G401 (cell line): ENCODE data around the gene UBC. TPM values are rescaled to one million over a fixed set of nuclear protein-coding genes. Genes with fewer than 3 reads are reported as not detected.
A peak's percentile ranks its signal among the peaks of the same experiment; 100 is the strongest.
"Not testable (repeated sequence)": the region's sequence is repeated elsewhere in the genome, so short reads cannot be mapped to it uniquely, and the experiment has no call there.

Experiments
- DNase-seq: peaks from one replicate; pipeline ENCODE4 v3.0.0-alpha.2; 2015; ENCODE audit warnings: low spot score
- in situ Hi-C: cut with HindIII; loops from 2 replicates; pipeline ENCODE4 v1.10.0; 2016; ENCODE audit warnings: low sequenced_read_pairs, mixed read lengths
- total RNA-seq: library from RNA; depleted of rRNA; stranded (reverse); fragments of >200 nt; shearing (Covaris generic); gene quantifications from 2 replicates; pipeline ENCODE4 v1.2.3, GENCODE V29; 2014

The UBC gene
- total RNA-seq, 1 experiment from 2014 or later, result 1,083 TPM

DNA sequence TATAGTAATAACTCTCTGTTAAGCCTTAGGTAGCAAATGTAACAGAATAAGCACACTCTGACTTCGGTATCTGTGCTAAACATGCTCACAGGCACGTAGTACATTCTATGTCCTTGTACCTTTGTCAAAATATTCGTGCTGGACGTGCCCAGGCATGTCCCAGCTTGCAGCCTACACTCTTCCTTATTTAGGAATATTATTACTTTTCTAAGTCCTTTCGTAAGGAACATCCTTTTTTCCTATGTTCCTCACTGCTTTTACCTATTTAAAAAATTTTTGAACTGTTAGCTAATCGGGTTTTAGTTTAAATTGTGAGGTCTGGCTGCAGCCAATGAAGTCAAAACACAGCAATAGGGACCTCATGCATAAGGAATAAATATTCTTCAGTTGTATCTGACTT is 24.1 kb upstream of the UBC start:
- in situ Hi-C loops, result no loop called here
- DNase-seq, result peak; percentile 72

GRCh38 chr12:124938108-124938507 is 23.7 kb upstream of the UBC start:
- in situ Hi-C loops, result no loop called here

GRCh38 chr12:124931528-124931927 is 17.1 kb upstream of the UBC start:
- in situ Hi-C loops, result not testable (repeated sequence)

More at GRCh38 chr12:124938108-124938507, 23.7 kb upstream of the UBC start:
- peak; percentile 41 for DNase-seq

GRCh38 chr12:124930586-124930985 is 16.1 kb upstream of the UBC start:
- DNase-seq, result no peak
- in situ Hi-C loops, result no loop called here

More at GRCh38 chr12:124931528-124931927, 17.1 kb upstream of the UBC start:
- not testable (repeated sequence) for DNase-seq

GRCh38 chr12:124929649-124930419 is 15.4 kb upstream of the UBC start:
- in situ Hi-C loops, result no loop called here

GRCh38 chr12:124928912-124929530 is 14.6 kb upstream of the UBC start:
- DNase-seq, result no peak
- in situ Hi-C loops, result no loop called here

More at GRCh38 chr12:124929649-124930419, 15.4 kb upstream of the UBC start:
- no peak for DNase-seq

DNA sequence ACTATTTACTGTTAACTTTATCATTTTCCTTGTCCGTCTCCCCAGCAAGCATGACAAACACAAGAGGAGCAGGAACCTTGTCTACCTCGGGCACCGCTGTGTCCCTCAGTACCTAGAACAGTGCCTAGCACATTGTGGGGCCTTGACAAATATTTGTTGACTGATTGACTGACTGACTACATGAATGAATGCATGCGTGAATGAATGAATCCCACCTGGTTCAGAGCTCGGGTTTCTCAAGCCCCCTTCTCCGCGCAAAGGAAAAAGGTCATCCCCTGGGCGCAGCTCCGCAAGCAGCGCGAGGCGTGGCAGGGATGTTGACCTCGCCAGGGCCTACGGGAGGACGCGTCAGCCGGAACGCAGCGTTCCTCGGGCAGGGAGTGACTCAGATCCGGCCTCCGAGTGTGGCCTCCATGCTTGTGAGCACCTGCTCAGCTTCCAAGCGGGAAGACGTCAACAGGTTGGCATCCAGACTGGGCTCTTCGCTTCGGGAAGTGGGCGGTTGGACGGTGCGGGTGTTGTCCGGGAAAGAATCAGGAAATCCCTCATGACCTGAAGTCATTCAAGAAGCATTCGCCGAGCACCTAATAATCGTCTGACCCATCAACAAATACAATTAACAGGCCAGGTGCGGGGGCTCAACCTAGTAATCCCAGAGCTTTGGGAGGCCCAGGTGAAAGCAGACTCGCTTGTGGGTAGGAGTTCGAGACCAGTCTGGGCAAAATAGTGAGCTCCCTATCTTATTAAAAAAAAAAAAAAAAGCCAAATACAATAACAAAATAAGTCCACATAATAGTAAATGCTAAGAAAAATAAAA is 13.9 kb upstream of the UBC start:
- in situ Hi-C loops, result no loop called here
- DNase-seq, result peak; percentile 51

DNA sequence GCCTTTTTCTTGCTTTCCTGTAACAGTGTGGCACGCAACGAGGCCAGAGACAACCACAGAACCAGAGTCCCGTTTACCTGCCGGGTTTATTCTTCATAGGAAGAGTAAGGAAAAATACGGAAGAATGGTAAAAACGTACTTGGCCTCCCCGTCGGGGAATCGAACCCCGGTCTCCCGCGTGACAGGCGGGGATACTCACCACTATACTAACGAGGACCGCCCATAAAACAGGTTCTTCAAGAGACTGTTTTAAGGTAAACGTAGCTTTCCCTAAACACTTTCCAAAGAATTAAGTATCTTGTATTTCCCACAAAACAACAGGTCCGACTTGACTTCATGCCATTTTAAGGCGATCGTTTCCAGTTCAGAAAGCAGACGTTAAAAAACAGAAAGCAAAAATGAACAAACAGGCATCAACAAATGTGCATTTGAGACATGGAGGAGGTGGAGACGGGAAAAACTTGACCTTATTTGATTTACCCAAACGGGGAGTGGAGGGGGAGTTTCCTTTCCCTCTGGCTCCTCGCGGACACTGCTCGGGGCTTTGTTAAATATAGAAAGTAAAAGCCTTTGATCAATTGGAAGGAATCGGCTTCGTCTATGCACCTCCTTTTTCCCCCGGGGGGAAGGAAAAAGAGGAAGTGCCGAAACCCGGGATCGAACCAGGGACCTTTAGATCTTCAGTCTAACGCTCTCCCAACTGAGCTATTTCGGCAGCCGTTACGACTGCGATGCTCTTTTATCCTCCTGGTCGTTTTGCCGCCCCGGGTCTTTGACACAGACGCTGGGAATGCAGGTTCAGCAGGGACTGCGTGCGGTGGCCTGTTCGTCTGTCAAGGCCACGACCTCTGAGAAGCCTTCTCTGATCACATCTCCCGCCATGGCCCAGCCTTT is 13.0 kb upstream of the UBC start:
- peak; percentile 95 for DNase-seq
- in situ Hi-C loops, result no loop called here

DNA sequence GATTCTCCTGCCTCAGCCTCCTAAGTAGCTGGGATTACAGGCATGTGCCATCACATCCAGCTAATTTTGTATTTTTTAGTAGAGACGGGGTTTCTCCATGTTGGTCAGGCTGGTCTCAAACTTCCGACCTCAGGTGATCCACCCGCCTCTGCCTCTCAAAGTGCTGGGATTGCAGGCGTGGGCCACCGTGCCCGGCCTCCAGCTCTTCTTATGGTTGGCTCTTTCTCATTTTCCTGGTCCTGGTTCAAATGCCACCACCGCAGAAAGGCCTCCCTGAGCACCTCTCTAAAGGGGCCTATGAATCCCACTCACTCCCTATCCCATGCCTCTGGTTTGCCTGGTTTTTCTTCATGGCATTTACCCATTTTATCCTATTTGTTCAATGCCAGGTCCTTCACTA is 11.3 kb upstream of the UBC start:
- DNase-seq, in situ Hi-C loops: not testable (repeated sequence)

- in situ Hi-C loops, result no loop called here
- DNase-seq, result no peak
Measured at GRCh38 chr12:124925117-124925516, 10.7 kb upstream of the UBC start.

DNA sequence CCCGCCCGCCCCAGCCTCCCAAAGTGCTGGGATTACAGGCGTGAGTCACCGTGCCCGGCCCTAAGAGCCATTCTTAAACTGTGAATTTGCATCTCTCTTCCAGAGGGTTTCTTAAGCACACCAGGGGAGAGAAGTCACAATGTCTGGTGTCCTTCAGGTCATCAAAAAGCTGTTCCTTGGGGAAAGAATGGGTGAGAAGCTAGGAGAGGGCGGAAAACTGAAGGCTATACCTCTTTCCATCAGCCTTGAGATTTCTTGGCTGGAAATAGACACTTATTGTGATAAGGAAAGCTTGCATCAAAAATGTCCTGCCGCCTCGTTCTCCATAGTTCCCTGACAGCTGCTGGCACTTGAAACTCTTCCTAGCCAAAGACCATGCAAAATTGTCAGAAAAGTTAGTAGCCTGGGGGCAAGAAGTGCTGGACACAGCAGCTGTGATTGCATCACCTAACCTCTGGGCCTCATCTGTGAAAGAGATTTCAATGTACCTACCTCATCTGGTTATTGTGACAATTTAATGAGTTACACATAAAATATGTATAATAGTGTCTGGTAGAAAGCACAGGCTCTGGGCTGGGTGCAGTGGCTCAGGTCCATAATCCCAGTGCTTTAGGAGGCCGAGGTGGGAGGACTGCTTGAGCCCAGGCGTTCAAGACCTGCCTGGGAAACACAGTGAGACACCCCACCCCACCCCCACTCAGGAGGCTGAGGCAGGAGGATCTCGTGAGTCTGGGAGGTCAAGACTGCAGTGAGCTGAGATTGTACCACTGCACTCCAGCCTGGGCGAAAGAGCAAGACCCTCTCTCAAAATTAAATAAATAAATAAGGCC is 9.7 kb upstream of the UBC start:
- no peak for DNase-seq
- in situ Hi-C loops, result no loop called here

DNA sequence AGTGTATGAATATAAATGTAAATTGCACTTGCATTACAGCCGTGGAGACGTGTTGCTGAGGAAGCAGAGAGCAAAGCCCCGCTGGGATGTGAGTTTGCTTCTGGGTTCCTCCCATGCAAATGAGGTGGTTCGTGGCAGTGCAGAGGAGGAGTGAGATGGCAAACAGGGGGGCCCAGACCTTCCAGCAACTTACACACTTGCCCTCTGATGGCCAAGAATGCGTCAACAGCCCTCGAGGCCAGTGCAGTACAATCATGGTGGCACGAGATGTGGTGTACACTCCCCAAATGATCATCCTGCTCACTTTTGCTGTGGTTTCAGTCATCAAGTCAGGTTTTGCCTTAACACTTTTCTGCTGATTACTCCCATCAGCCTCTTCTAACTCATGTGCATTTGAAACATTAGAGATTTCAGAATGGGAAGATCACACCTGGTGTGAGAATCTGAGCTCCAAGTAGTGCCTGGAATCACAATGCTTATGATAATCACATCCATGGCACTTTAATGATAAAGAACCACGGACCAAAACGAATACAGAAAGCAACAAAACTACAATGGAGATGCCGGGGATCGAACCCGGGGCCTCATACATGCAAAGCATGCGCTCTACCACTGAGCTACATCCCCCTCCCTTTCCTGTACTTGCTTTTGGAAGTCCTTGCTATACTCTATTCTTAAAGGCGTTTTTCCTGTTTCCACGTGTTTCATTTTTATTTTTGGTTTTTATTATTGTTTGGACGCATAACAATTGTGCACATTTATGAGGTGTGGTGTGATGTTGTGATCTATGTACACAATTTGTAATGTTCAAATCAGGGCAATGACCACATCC is 7.0 kb upstream of the UBC start:
- in situ Hi-C loops, result no loop called here
- peak; percentile 84 for DNase-seq

GRCh38 chr12:124920353-124920935 is 6.0 kb upstream of the UBC start:
- in situ Hi-C loops, result no loop called here
- no peak for DNase-seq

GRCh38 chr12:124919521-124920352 is 5.3 kb upstream of the UBC start:
- in situ Hi-C loops, result no loop called here
- peak; percentile 36 for DNase-seq

- DNase-seq, in situ Hi-C loops: not testable (repeated sequence)
Measured at GRCh38 chr12:124918622-124918988, 4.2 kb upstream of the UBC start.
